ENCODE measurements around the gene ABCA7.

Gene ABCA7

DNA sequence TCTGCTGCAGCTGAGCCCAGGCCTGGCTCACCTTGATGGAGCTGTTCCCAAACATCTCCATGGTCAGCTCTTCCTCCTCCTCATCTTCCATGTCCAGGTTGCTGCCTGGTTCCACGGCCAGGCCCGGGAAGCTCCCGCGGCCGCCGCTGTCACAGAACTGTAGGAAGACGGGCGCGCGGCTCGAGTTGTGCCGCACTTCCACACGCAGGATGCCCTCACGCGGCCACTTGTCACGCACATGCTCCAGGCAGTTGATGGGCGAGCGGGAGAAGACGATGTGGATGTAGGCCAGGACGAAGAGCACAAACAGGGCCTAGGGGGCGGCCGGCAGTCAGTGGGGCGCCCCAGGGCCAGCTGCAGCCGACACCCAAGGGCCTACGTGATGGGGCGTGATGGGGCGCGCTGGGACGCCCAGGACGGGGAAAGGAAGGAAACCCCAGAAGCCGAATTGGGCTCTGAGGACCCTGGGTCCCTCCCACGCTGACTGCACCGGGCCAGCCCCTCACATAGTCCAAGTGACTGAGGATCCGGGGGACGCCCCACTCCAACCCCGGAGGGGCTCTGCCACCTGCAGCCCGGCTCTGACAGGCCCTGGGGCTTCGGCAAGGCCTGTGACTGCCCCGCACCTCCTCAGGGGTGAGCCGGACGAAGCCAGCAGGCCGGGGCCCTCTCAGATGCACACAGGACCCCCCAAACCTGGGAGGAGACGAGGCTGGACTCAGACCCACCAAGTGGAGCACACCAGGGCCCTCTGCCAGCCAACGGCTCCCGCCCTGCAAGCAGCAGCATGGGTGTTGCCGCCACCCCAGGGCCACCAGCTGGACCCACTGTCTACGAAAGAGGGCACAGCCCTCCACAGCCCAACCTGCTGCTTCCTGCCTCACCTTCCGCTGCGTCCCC, 25.5 kb upstream of the ABCA7 start:
- DNase-seq (ENCODE audit: low read depth): no peak
- TF ChIP-seq, protein P1, sequence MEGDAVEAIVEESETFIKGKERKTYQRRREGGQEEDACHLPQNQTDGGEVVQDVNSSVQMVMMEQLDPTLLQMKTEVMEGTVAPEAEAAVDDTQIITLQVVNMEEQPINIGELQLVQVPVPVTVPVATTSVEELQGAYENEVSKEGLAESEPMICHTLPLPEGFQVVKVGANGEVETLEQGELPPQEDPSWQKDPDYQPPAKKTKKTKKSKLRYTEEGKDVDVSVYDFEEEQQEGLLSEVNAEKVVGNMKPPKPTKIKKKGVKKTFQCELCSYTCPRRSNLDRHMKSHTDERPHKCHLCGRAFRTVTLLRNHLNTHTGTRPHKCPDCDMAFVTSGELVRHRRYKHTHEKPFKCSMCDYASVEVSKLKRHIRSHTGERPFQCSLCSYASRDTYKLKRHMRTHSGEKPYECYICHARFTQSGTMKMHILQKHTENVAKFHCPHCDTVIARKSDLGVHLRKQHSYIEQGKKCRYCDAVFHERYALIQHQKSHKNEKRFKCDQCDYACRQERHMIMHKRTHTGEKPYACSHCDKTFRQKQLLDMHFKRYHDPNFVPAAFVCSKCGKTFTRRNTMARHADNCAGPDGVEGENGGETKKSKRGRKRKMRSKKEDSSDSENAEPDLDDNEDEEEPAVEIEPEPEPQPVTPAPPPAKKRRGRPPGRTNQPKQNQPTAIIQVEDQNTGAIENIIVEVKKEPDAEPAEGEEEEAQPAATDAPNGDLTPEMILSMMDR (IDR thresholded peaks at IDR 0.05; ENCODE audit: low read length, missing control alignments): no peak
- no peak overlapping the region for H3K4me3 ChIP-seq (replicated peaks; ENCODE audit: low read depth, low read length)

DNA sequence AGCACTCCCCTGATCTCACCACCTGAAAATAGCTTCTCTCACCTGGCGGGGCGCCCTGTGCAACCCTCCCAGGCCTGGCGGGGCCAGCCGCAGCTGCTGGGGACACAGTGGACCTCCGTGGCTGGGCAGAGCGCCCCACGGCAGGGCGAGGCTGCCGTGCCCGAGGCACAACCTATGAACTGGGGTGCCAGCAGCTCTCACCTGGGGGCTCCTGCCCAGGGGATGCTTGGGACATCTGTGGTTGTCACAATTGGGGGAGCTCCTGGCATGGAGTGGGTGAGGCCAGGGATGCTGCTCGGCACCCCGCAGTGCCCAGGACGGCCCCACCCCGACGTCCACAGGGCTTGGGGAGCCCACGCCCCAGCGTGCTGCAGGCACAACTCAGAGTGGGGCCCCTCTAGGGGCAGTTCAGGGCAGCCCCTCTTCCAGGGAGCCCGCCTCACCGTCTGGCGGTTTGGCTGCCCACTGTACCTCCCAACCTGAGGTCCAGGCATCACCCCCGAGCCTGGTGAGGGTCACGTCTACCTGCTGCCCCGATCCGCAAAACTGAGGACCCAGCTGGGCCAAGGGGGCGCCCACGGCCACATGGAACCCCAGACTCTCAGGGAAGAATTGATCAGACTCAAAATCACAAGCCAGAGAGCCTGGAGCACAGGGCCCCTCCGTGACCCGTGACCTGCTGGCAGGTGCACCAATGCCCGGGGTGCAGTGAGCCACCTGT, 24.7 kb upstream of the ABCA7 start:
- TF ChIP-seq, protein P1 (IDR thresholded peaks at IDR 0.05; ENCODE audit: low read length, missing control alignments): no peak

DNA sequence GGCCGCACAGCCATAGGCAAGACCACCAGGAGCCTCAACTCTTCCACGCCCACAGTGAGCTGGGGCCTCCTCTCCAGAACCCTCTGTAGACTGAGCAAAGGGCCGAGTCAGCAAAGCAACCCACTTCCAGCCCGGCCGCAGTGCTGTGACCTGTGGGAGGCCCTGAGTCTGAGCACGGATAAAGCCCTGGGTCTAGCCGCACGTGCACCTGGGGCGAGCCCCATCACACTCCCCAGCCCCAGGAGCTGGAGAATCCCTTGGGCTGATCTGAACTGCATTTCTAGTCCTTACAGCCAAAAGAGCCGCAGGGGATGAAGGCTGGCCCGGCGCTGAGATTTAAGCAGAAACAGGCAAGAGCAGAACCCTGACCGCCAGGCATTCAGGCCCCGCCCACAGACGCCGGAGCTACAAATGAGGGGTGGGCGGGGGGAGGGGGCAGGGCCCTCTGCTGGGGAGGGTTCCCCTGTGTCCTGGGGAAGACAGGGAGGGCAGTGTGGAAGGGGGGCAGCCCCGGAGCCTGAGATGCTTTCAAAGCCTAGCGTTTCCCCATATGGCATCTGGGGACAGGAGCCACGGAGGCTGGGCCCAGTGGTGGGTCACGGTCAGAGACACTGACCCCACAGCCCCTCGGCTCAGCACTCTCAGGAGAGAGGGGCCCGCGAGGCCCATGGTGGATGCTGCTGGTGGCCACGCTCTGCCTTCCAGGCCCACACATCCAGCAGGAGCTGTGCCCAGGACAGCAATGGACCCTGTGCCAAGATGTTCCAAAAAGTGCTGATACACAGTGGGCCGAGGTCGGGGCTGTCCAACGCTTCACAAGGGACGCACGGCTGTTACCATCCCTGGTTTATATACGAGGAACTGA, 23.9 kb upstream of the ABCA7 start:
- no peak overlapping the region for H3K4me3 ChIP-seq (replicated peaks; ENCODE audit: low read depth, low read length)
- TF ChIP-seq, protein P1 (IDR thresholded peaks at IDR 0.05; ENCODE audit: low read length, missing control alignments): no peak

More for the DNA sequence above, 24.7 kb upstream of the ABCA7 start:
- H3K4me3 ChIP-seq (replicated peaks; ENCODE audit: low read depth, low read length): no peak overlapping the region
- no peak for DNase-seq (ENCODE audit: low read depth)

DNA sequence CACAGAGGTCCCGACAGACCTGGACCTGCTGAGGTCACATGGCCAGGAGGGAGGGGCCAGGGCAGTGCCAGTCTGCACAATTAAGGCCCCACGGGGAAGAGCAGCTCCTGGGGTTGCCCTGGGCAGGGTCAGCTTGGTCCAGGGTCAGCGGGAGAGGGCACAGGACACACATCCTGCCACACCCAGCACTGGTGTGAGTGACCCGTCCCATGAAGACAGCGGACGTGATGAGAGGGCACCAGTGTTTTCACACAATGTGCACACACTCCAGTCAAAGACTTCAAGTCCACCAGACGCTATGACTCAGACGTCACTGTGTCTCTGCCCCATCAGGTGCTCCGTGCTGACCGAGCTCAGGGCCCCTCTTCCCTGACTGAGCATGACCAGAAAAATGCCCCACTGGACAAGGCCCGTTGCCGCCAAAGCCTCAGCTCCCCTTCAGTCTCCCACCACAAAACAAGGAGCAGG, 23.2 kb upstream of the ABCA7 start:
- no peak overlapping the region for H3K4me3 ChIP-seq (replicated peaks; ENCODE audit: low read depth, low read length)
- TF ChIP-seq, protein P1 (IDR thresholded peaks at IDR 0.05; ENCODE audit: low read length, missing control alignments): no peak
- DNase-seq (ENCODE audit: low read depth): peak; percentile 54

More for the DNA sequence above, 23.9 kb upstream of the ABCA7 start:
- DNase-seq (ENCODE audit: low read depth): no peak

DNA sequence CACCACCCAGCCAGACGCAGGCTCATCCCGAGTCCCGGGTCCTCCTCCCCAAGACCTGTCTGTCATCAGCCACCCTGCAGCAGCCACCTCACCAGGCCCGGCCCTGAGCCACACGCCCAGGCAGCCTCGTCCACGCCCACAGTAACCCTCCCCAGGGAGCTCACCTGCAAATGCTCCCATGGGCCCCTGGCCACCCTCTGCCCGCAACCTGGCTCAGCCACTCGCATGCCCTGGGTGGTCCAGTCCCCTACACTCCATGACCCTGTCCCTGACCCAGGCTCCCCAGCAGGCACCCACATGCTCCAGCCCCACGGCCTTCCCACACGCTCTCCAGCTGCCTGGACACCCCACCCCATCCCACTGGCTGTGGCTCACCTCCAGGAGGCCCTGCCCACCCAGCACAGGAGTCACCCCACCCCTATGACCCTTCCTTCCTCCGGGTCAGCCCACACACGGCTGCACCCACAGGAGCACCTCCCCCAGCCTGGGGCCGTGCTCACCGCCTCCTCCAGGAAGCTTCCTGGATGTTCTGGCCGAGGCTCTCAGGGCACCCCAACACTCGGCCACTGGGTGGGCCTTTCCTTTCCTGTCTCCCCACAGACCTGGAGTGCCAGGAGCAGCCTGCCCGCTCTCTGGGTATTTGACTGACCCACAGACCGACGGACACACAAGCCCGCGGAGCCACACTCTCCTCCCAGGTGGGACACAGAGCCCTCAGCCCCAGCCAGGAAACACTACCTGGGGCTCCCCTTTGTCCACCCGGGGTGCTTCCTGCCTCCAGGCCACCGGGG, 22.6 kb upstream of the ABCA7 start:
- no peak overlapping the region for H3K4me3 ChIP-seq (replicated peaks; ENCODE audit: low read depth, low read length)
- DNase-seq (ENCODE audit: low read depth): no peak
- TF ChIP-seq, protein P1 (IDR thresholded peaks at IDR 0.05; ENCODE audit: low read length, missing control alignments): no peak

DNA sequence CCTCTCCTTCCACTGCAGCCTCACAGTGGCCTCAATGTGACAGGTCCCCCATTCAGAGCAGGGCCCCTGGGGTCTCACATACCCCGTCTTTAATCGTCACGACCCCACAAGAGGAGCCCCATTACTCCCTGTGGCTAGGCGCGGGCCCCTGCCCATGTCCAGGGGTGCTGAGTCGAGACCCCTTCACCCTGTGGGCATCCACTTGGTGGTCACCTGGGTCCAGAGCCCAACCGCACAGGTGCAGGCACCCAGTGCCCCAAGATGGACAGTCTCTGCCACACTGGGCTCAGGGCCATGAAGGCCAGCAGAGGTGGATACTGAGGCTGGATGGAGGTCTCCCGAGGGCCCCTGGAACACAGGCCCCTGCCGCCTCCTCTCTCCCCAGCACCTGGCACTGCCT, 22.0 kb upstream of the ABCA7 start:
- no peak for DNase-seq (ENCODE audit: low read depth)
- H3K4me3 ChIP-seq (replicated peaks; ENCODE audit: low read depth, low read length): no peak overlapping the region
- TF ChIP-seq, protein P1 (IDR thresholded peaks at IDR 0.05; ENCODE audit: low read length, missing control alignments): no peak
